ENCODE results near the gene ABCC2. TPM values are rescaled to one million over a fixed set of nuclear protein-coding genes. Genes with fewer than 3 reads are reported as not detected.

ABCC2 gene
- total and polyA plus RNA-seq, 2 donors (not counting 1 experiment from before 2014, with no cell fraction given) = 4.2 to 7.0 TPM

DNA sequence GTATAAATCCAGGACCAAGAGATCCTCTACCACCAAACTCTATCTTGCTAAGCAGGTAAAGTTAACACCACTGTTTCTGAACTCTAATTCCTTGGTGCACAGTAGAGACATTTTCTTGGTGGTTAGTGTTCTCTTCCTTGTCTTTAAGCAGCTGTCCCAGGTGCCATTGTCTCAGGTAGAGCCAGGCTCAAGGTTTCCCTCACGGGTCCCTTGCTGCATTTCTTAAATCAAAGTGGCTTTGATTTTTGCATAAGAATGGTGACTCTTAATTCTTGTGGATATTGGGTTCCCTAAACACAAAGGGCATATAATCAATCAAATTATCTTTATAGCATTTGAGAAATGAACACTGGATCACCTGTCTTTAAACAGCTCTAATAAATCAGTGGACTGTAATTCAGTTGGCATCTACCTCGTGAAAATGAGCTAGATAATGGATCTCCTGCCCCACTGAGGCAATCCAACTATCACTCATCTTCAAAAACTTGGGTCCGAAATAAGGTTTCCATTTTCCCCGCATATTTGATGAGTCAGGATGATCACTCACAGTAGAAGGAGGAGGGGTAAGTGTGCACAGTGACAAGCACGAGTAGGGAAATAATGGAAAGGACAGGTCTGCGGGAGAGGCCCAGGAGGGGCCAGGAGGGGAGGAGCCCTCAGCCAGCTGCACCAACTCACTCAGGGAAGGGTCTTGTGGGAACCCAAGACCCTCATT, 2.4 kb downstream of the ABCC2 start:
- WGBS (ENCODE audit: insufficient coverage) = 100% methylated on average over 1 of the region's 6 CpGs
- Mint-ChIP-seq H3K27me3 (no peaks in the 10 kb centered on the region), H3K9me3 (ENCODE audit: insufficient read depth) (peaks cover 3% of the 10 kb centered on the region), H3K4me3 (no peak overlapping the region), H3K27ac (no peak overlapping the region), H3K4me1 (no peaks in the 10 kb centered on the region)
- H3K27ac ChIP-seq (ENCODE audit: low read length in 2 of 2) = no peak overlapping the region
- H3K4me2 ChIP-seq (replicated peaks; ENCODE audit: low read depth, low read length, poor library complexity, severe bottlenecking) = no peak overlapping the region
- ChIA-PET CTCF (interaction anchor here (0.7 kb wide), 1 partner anchor 349 kb away, joined by 3 read pairs; no protein-coding TSS in a partner anchor), POLR2A (no interaction called here)
- TF ChIP-seq, protein P1, sequence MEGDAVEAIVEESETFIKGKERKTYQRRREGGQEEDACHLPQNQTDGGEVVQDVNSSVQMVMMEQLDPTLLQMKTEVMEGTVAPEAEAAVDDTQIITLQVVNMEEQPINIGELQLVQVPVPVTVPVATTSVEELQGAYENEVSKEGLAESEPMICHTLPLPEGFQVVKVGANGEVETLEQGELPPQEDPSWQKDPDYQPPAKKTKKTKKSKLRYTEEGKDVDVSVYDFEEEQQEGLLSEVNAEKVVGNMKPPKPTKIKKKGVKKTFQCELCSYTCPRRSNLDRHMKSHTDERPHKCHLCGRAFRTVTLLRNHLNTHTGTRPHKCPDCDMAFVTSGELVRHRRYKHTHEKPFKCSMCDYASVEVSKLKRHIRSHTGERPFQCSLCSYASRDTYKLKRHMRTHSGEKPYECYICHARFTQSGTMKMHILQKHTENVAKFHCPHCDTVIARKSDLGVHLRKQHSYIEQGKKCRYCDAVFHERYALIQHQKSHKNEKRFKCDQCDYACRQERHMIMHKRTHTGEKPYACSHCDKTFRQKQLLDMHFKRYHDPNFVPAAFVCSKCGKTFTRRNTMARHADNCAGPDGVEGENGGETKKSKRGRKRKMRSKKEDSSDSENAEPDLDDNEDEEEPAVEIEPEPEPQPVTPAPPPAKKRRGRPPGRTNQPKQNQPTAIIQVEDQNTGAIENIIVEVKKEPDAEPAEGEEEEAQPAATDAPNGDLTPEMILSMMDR (IDR thresholded peaks at IDR 0.05) = no peak
- TF ChIP-seq EZH2 (IDR thresholded peaks at IDR 0.05; ENCODE audit: borderline replicate concordance, insufficient read depth, low read depth, low read length, poor library complexity, severe bottlenecking) = no peak
- no peaks in the 10 kb centered on the region for H3K27me3 ChIP-seq (replicated peaks in 1 of 4; ENCODE audit: control extremely low read depth in 1 of 4, control insufficient read depth in 3 of 4, insufficient read depth in 4 of 4, low read length in 3 of 4)
- no peaks in the 10 kb centered on the region for H3K9me3 ChIP-seq (ENCODE audit: control extremely low read depth in 1 of 3, control insufficient read depth in 2 of 3, insufficient read depth in 1 of 3, low read length in 2 of 3)
- ATAC-seq (ENCODE audit: low read depth) (no peak), DNase-seq (no peak)
- H4K20me1 ChIP-seq (ENCODE audit: control insufficient read depth, insufficient read depth, low read length, poor library complexity, severe bottlenecking) = no peaks in the 10 kb centered on the region
- H3K9ac ChIP-seq (ENCODE audit: low read length) = no peak overlapping the region
- H3K4me1 ChIP-seq (ENCODE audit: control insufficient read depth in 2 of 2, insufficient read depth in 2 of 2, low read length in 2 of 2) = no peaks in the 10 kb centered on the region
- H3K4me3 ChIP-seq (ENCODE audit: control extremely low read depth in 1 of 5, extremely low read depth in 1 of 5, insufficient read depth in 1 of 5, low read depth in 2 of 5, low read length in 4 of 5) = no peak overlapping the region
- peaks cover 0 to 1% of the 10 kb centered on the region in 2 experiments for H3K36me3 ChIP-seq (replicated peaks in 1 of 2; ENCODE audit: control extremely low read depth in 1 of 2, control insufficient read depth in 1 of 2, extremely low read depth in 1 of 2, insufficient read depth in 2 of 2, low read length in 1 of 2)
- H2AFZ ChIP-seq (ENCODE audit: insufficient read depth, low read depth, low read length, poor library complexity, severe bottlenecking) = no peak overlapping the region
- intact Hi-C loops (cut with micrococcal nuclease) = no loop called here
- no peaks in the 10 kb centered on the region for H3K79me2 ChIP-seq (ENCODE audit: control insufficient read depth, insufficient read depth, low read length)

DNA sequence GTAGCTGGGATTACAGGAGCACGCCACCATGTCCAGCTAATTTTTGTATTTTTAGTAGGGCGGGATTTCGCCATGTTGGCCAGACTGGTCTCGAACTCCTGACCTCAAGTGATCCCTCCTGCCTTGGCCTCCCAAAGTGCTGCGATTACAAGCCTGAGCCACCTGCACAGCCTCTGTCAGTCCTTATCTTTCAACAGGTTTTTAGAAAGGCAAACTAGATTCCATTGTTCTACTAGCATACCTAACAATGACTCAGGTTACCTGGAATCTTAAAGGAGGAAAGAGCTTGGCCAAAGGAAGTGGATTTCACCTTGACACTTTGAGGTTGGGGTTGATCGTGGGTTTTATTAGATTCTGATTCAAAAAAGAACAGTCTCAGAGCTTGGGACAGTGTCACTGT, 3.2 kb downstream of the ABCC2 start:
- H3K9ac ChIP-seq (ENCODE audit: low read length) = no peak overlapping the region
- TF ChIP-seq, protein P1 (IDR thresholded peaks at IDR 0.05) = no peak
- TF ChIP-seq EZH2 (IDR thresholded peaks at IDR 0.05; ENCODE audit: borderline replicate concordance, insufficient read depth, low read depth, low read length, poor library complexity, severe bottlenecking) = no peak
- H3K4me2 ChIP-seq (replicated peaks; ENCODE audit: low read depth, low read length, poor library complexity, severe bottlenecking) = no peak overlapping the region
- H3K27ac ChIP-seq (ENCODE audit: low read length in 2 of 2) = no peak overlapping the region
- no peak for ATAC-seq (ENCODE audit: low read depth)
- no peaks in the 10 kb centered on the region for H4K20me1 ChIP-seq (ENCODE audit: control insufficient read depth, insufficient read depth, low read length, poor library complexity, severe bottlenecking)
- peaks cover 0 to 1% of the 10 kb centered on the region in 2 experiments for H3K36me3 ChIP-seq (replicated peaks in 1 of 2; ENCODE audit: control extremely low read depth in 1 of 2, control insufficient read depth in 1 of 2, extremely low read depth in 1 of 2, insufficient read depth in 2 of 2, low read length in 1 of 2)
- no peak overlapping the region for H2AFZ ChIP-seq (ENCODE audit: insufficient read depth, low read depth, low read length, poor library complexity, severe bottlenecking)
- H3K9me3 ChIP-seq (ENCODE audit: control extremely low read depth in 1 of 3, control insufficient read depth in 2 of 3, insufficient read depth in 1 of 3, low read length in 2 of 3) = no peaks in the 10 kb centered on the region
- no peaks in the 10 kb centered on the region for H3K4me1 ChIP-seq (ENCODE audit: control insufficient read depth in 2 of 2, insufficient read depth in 2 of 2, low read length in 2 of 2)
- H3K79me2 ChIP-seq (ENCODE audit: control insufficient read depth, insufficient read depth, low read length) = no peaks in the 10 kb centered on the region
- H3K27me3 ChIP-seq (replicated peaks in 1 of 4; ENCODE audit: control extremely low read depth in 1 of 4, control insufficient read depth in 3 of 4, insufficient read depth in 4 of 4, low read length in 3 of 4) = no peaks in the 10 kb centered on the region
- Mint-ChIP-seq H3K9me3 (ENCODE audit: insufficient read depth) (peaks cover 3% of the 10 kb centered on the region), H3K27ac (no peak overlapping the region), H3K4me3 (no peak overlapping the region), H3K27me3 (no peaks in the 10 kb centered on the region), H3K4me1 (no peaks in the 10 kb centered on the region)
- ChIA-PET POLR2A (no interaction called here), CTCF (interaction anchor here (0.7 kb wide), 1 partner anchor 350 kb away, joined by 3 read pairs; no protein-coding TSS in a partner anchor)
- DNase-seq = no peak
- 100% methylated on average over 5 of the region's 6 CpGs for WGBS (ENCODE audit: insufficient coverage)
- intact Hi-C loops (cut with micrococcal nuclease) = no loop called here
- H3K4me3 ChIP-seq (ENCODE audit: control extremely low read depth in 1 of 5, extremely low read depth in 1 of 5, insufficient read depth in 1 of 5, low read depth in 2 of 5, low read length in 4 of 5) = no peak overlapping the region
